Measurements from ENCODE around the gene VILL.
"Not testable (repeated sequence)": the region's sequence is repeated elsewhere in the genome, so short reads cannot be mapped to it uniquely, and the experiment has no call there.

The VILL gene

GRCh38 chr3:37987315-37987697 is 3.3 kb upstream of the VILL start:
- no peak for DNase-seq

- DNase-seq = no peak
Observed at GRCh38 chr3:37987751-37988179, 2.8 kb upstream of the VILL start.

- not testable (repeated sequence) for DNase-seq
Observed at GRCh38 chr3:37988376-37988775, 2.2 kb upstream of the VILL start.

GRCh38 chr3:37988931-37989525 is 1.6 kb upstream of the VILL start:
- DNase-seq = no peak

- DNase-seq = no peak
Observed at GRCh38 chr3:37989821-37990480, 635 bp upstream of the VILL start.

- no peak for DNase-seq
Observed at GRCh38 chr3:37991109-37991508, 523 bp downstream of the VILL start.

- DNase-seq = no peak
Observed at GRCh38 chr3:37991823-37992222, 1.2 kb downstream of the VILL start.

GRCh38 chr3:37992271-37993066 is 1.9 kb downstream of the VILL start:
- DNase-seq = no peak

- DNase-seq = no peak
Observed at GRCh38 chr3:37993067-37993455, 2.5 kb downstream of the VILL start.

- DNase-seq = no peak
Observed at GRCh38 chr3:37993460-37993819, 2.9 kb downstream of the VILL start.

- DNase-seq = peak; percentile 31
Observed at GRCh38 chr3:37993820-37994638, 3.4 kb downstream of the VILL start.

- DNase-seq = no peak
Observed at GRCh38 chr3:37994639-37994972, 4.0 kb downstream of the VILL start.

GRCh38 chr3:37995652-37996641 is 5.4 kb downstream of the VILL start:
- no peak for DNase-seq

GRCh38 chr3:37996785-37997301 is 6.3 kb downstream of the VILL start:
- DNase-seq = peak; percentile 69

- DNase-seq = no peak
Observed at GRCh38 chr3:37997342-37997741, 6.8 kb downstream of the VILL start.

GRCh38 chr3:37997791-37998370 is 7.3 kb downstream of the VILL start:
- no peak for DNase-seq

GRCh38 chr3:37999836-38000235 is 9.2 kb downstream of the VILL start:
- DNase-seq = no peak

GRCh38 chr3:38000242-38000916 is 9.8 kb downstream of the VILL start:
- DNase-seq = no peak

- no peak for DNase-seq
Observed at GRCh38 chr3:38000965-38001455, 10.4 kb downstream of the VILL start.

GRCh38 chr3:38001456-38002081 is 11.0 kb downstream of the VILL start:
- DNase-seq = no peak

Data from activated CD4-positive, alpha-beta T cell treated with anti-CD3 and anti-CD28 coated beads for 1 hour (primary cell).